WTC11 (cell line): ENCODE results near the gene PRKAR1B. TPM values are rescaled to one million over a fixed set of nuclear protein-coding genes. Genes with fewer than 3 reads are reported as not detected.
A peak's percentile ranks its signal among the peaks of the same experiment; 100 is the strongest.

Experiments used
- ATAC-seq: fragments of 200-7000 bp; cut with Tn5 transposase; 2 replicates; pipeline ENCODE4 v1.10.0; 2021; ENCODE audit warnings: mild to moderate bottlenecking, moderate library complexity
- CTCF ChIA-PET: fragments of 300-600 bp; sonication (Branson Sonifier 250); formaldehyde crosslinking; loops from one replicate; lab custom pipeline; 2021; ENCODE audit warnings: antibody characterized with exemption; lab: Charles Lee
- POLR2A ChIA-PET: fragments of 350-600 bp; sonication (Branson Sonifier 250); formaldehyde crosslinking; loops from one replicate; lab custom pipeline; 2021; ENCODE audit warnings: antibody characterized with exemption; lab: Charles Lee
- DNase-seq: peaks from one replicate; pipeline ENCODE4 v3.0.0; 2021; ENCODE audit warnings: low spot score
- H3K27ac Mint-ChIP-seq: 2 replicates; pipeline ENCODE4 v1.8.0; 2021; ENCODE audit warnings: mixed read lengths
- H3K27me3 Mint-ChIP-seq: 2 replicates; pipeline ENCODE4 v1.8.0; 2021; ENCODE audit warnings: low read depth, mild to moderate bottlenecking, moderate library complexity, mixed read lengths
- H3K36me3 Mint-ChIP-seq: 2 replicates; pipeline ENCODE4 v1.8.0; 2021; ENCODE audit warnings: mixed read lengths
- H3K4me1 Mint-ChIP-seq: 2 replicates; pipeline ENCODE4 v1.8.0; 2022; ENCODE audit warnings: mixed read lengths
- H3K4me3 Mint-ChIP-seq: 2 replicates; pipeline ENCODE4 v1.8.0; 2021; ENCODE audit warnings: mild to moderate bottlenecking, moderate library complexity, mixed read lengths
- H3K9me3 Mint-ChIP-seq: 2 replicates; pipeline ENCODE4 v1.8.0; 2021; ENCODE audit warnings: mixed read lengths
- CREM ChIP-seq: sonication (generic); formaldehyde crosslinking; IDR thresholded peaks from 2 replicates; pipeline ENCODE4 v1.8.1; 2022; ENCODE audit warnings: mild to moderate bottlenecking, missing genetic modification reagents, moderate library complexity
- ELF4 ChIP-seq: sonication (generic); formaldehyde crosslinking; IDR thresholded peaks from 2 replicates; pipeline ENCODE4 v1.8.1; 2022; ENCODE audit warnings: low read depth, mild to moderate bottlenecking, moderate library complexity, missing genetic modification reagents
- EMX1 ChIP-seq: fragments of 250-450 bp; sonication (Bioruptor Pico); IDR thresholded peaks from 2 replicates; pipeline ENCODE4 v1.8.0; 2021; ENCODE audit warnings: mild to moderate bottlenecking
- ESRRA ChIP-seq: sonication (generic); formaldehyde crosslinking; IDR thresholded peaks from 2 replicates; pipeline ENCODE4 v1.8.1; 2022; ENCODE audit warnings: mild to moderate bottlenecking, missing genetic modification reagents, borderline replicate concordance
- JAZF1 ChIP-seq: fragments of 250-450 bp; sonication (Bioruptor Pico); IDR thresholded peaks from 2 replicates; pipeline ENCODE4 v1.9.0; 2021; ENCODE audit warnings: moderate library complexity, mild to moderate bottlenecking, inconsistent platforms
- JUN ChIP-seq: sonication (generic); formaldehyde crosslinking; IDR thresholded peaks from 2 replicates; pipeline ENCODE4 v1.8.0; 2023; ENCODE audit warnings: mild to moderate bottlenecking, missing genetic modification reagents
- NFATC4 ChIP-seq: fragments of 250-450 bp; sonication (Bioruptor Pico); IDR thresholded peaks from 2 replicates; pipeline ENCODE4 v1.9.0; 2021; ENCODE audit warnings: mild to moderate bottlenecking
- NR1H2 ChIP-seq: sonication (generic); formaldehyde crosslinking; IDR thresholded peaks from 2 replicates; pipeline ENCODE4 v1.9.0; 2021; ENCODE audit warnings: mild to moderate bottlenecking, moderate library complexity, missing genetic modification reagents
- NR3C1 ChIP-seq: sonication (generic); formaldehyde crosslinking; conservative IDR thresholded peaks from 2 replicates; pipeline ENCODE4 v1.8.1; 2023; ENCODE audit warnings: low read depth, mild to moderate bottlenecking, missing genetic modification reagents
- PRRX2 ChIP-seq: fragments of 250-450 bp; sonication (Bioruptor Pico); IDR thresholded peaks from 2 replicates; pipeline ENCODE4 v1.8.0; 2021; ENCODE audit warnings: mild to moderate bottlenecking
- SMAD3 ChIP-seq: sonication (generic); formaldehyde crosslinking; IDR thresholded peaks from 2 replicates; pipeline ENCODE4 v1.8.0; 2022; ENCODE audit warnings: missing genetic modification reagents, mild to moderate bottlenecking, borderline replicate concordance
- SMAD4 ChIP-seq: sonication (generic); formaldehyde crosslinking; IDR thresholded peaks from 2 replicates; pipeline ENCODE4 v1.8.0; 2022; ENCODE audit warnings: mild to moderate bottlenecking, missing genetic modification reagents
- TCF7 ChIP-seq: sonication (generic); formaldehyde crosslinking; IDR thresholded peaks from 2 replicates; pipeline ENCODE4 v1.8.0; 2022; ENCODE audit warnings: mild to moderate bottlenecking, low read depth, missing genetic modification reagents, moderate library complexity
- TEAD1 ChIP-seq: sonication (generic); formaldehyde crosslinking; IDR thresholded peaks from 2 replicates; pipeline ENCODE4 v1.8.0; 2022; ENCODE audit warnings: mild to moderate bottlenecking, missing genetic modification reagents
- ZBTB21 ChIP-seq: sonication (generic); formaldehyde crosslinking; IDR thresholded peaks from 2 replicates; pipeline ENCODE4 v1.8.1; 2023; ENCODE audit warnings: mild to moderate bottlenecking, missing genetic modification reagents, borderline replicate concordance
- ZNF219 ChIP-seq: sonication (generic); formaldehyde crosslinking; IDR thresholded peaks from 2 replicates; pipeline ENCODE4 v1.8.0; 2023; ENCODE audit warnings: missing genetic modification reagents, mild to moderate bottlenecking, borderline replicate concordance
- ZNF671 ChIP-seq: fragments of 250-450 bp; sonication (Bioruptor Pico); IDR thresholded peaks from 2 replicates; pipeline ENCODE4 v1.8.0; 2021; ENCODE audit warnings: mild to moderate bottlenecking
- total RNA-seq: library from RNA; stranded (reverse); gene quantifications from 3 replicates; pipeline ENCODE4 v1.2.3, GENCODE V29; 2021
- TF ChIP-seq, protein P1 (sequence below): fragments of 250-450 bp; sonication (Bioruptor Pico); IDR thresholded peaks from 2 replicates; pipeline ENCODE4 v1.9.0; 2021; ENCODE audit warnings: moderate library complexity, mild to moderate bottlenecking, inconsistent platforms, borderline replicate concordance
- TF ChIP-seq, protein P2 (sequence below): sonication (generic); formaldehyde crosslinking; IDR thresholded peaks from 2 replicates; pipeline ENCODE4 v1.8.1; 2023; ENCODE audit warnings: mild to moderate bottlenecking, missing genetic modification reagents
- TF ChIP-seq, protein P3 (sequence below): sonication (generic); formaldehyde crosslinking; IDR thresholded peaks from 2 replicates; pipeline ENCODE4 v1.8.1; 2022; ENCODE audit warnings: mild to moderate bottlenecking, moderate library complexity, missing genetic modification reagents
- TF ChIP-seq, protein P4 (sequence below): sonication (generic); formaldehyde crosslinking; IDR thresholded peaks from 2 replicates; pipeline ENCODE4 v1.8.0; 2022; ENCODE audit warnings: mild to moderate bottlenecking, missing genetic modification reagents
- TF ChIP-seq, protein P5 (sequence below): sonication (generic); formaldehyde crosslinking; conservative IDR thresholded peaks from 2 replicates; pipeline ENCODE4 v1.8.1; 2022; ENCODE audit warnings: mild to moderate bottlenecking, missing genetic modification reagents
- TF ChIP-seq, protein P6 (sequence below): sonication (generic); formaldehyde crosslinking; IDR thresholded peaks from 2 replicates; pipeline ENCODE4 v1.8.1; 2023; ENCODE audit warnings: mild to moderate bottlenecking, missing genetic modification reagents, moderate library complexity
- TF ChIP-seq, protein P7 (sequence below): sonication (generic); formaldehyde crosslinking; IDR thresholded peaks from 2 replicates; pipeline ENCODE4 v1.8.1; 2022; ENCODE audit warnings: low read depth, missing genetic modification reagents, borderline replicate concordance
- TF ChIP-seq, protein P8 (sequence below): sonication (generic); formaldehyde crosslinking; IDR thresholded peaks from 2 replicates; pipeline ENCODE4 v1.8.1; 2022; ENCODE audit warnings: low read depth, mild to moderate bottlenecking, moderate library complexity, missing genetic modification reagents, borderline replicate concordance

The PRKAR1B gene
- total RNA-seq, 1 experiment from 2014 or later = 43.6 TPM

DNA sequence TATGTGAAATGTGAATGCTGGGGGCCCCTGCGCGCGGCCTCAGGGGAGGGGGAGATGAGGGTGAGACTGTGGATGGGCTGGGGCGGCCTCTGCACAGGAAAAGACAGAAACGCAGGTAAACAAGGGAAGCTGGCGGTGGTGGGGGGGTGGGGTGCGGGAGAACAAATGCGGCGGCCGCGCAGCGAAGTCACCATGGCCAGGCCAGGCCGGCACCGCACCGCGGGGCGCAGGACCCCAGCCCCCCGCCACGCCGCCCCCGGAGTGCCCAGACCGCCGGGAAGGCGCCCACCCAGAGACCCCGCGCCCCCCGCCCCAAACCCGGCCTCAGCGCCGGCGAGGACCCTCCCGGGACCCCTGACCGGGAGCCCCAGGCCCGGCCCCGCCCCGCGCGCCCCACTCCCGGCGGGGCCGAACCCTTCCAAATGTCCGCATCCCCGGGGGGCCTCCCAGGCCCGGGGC, 15.1 kb downstream of the PRKAR1B start:
- CTCF ChIA-PET = no interaction called here
- TF ChIP-seq JUN (CRISPR knock-in tag) = no peak
- TF ChIP-seq, protein P1, sequence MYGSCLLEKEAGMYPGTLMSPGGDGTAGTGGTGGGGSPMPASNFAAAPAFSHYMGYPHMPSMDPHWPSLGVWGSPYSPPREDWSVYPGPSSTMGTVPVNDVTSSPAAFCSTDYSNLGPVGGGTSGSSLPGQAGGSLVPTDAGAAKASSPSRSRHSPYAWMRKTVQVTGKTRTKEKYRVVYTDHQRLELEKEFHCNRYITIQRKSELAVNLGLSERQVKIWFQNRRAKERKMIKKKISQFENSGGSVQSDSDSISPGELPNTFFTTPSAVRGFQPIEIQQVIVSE (CRISPR knock-in tag) = no peak
- TF ChIP-seq, protein P2, sequence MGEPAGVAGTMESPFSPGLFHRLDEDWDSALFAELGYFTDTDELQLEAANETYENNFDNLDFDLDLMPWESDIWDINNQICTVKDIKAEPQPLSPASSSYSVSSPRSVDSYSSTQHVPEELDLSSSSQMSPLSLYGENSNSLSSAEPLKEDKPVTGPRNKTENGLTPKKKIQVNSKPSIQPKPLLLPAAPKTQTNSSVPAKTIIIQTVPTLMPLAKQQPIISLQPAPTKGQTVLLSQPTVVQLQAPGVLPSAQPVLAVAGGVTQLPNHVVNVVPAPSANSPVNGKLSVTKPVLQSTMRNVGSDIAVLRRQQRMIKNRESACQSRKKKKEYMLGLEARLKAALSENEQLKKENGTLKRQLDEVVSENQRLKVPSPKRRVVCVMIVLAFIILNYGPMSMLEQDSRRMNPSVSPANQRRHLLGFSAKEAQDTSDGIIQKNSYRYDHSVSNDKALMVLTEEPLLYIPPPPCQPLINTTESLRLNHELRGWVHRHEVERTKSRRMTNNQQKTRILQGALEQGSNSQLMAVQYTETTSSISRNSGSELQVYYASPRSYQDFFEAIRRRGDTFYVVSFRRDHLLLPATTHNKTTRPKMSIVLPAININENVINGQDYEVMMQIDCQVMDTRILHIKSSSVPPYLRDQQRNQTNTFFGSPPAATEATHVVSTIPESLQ (CRISPR knock-in tag) = no peak
- TF ChIP-seq ZBTB21 (CRISPR knock-in tag) = no peak
- TF ChIP-seq NFATC4 (CRISPR knock-in tag) = no peak
- TF ChIP-seq, protein P3, sequence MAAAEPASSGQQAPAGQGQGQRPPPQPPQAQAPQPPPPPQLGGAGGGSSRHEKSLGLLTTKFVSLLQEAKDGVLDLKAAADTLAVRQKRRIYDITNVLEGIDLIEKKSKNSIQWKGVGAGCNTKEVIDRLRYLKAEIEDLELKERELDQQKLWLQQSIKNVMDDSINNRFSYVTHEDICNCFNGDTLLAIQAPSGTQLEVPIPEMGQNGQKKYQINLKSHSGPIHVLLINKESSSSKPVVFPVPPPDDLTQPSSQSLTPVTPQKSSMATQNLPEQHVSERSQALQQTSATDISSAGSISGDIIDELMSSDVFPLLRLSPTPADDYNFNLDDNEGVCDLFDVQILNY (CRISPR knock-in tag) = no peak
- TF ChIP-seq ELF4 (CRISPR knock-in tag) = no peak
- TF ChIP-seq, protein P4, sequence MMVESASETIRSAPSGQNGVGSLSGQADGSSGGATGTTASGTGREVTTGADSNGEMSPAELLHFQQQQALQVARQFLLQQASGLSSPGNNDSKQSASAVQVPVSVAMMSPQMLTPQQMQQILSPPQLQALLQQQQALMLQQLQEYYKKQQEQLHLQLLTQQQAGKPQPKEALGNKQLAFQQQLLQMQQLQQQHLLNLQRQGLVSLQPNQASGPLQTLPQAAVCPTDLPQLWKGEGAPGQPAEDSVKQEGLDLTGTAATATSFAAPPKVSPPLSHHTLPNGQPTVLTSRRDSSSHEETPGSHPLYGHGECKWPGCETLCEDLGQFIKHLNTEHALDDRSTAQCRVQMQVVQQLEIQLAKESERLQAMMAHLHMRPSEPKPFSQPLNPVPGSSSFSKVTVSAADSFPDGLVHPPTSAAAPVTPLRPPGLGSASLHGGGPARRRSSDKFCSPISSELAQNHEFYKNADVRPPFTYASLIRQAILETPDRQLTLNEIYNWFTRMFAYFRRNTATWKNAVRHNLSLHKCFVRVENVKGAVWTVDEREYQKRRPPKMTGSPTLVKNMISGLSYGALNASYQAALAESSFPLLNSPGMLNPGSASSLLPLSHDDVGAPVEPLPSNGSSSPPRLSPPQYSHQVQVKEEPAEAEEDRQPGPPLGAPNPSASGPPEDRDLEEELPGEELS (CRISPR knock-in tag) = no peak
- no peak for TF ChIP-seq SMAD3 (CRISPR knock-in tag)
- TF ChIP-seq EMX1 (CRISPR knock-in tag) = no peak
- TF ChIP-seq TEAD1 (CRISPR knock-in tag) = no peak
- TF ChIP-seq SMAD4 (CRISPR knock-in tag) = no peak
- no peak for TF ChIP-seq CREM (CRISPR knock-in tag)
- no peak for TF ChIP-seq ZNF219 (CRISPR knock-in tag)
- TF ChIP-seq, protein P5, sequence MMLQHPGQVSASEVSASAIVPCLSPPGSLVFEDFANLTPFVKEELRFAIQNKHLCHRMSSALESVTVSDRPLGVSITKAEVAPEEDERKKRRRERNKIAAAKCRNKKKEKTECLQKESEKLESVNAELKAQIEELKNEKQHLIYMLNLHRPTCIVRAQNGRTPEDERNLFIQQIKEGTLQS (CRISPR knock-in tag) = no peak
- no peak for TF ChIP-seq TCF7 (CRISPR knock-in tag)
- TF ChIP-seq NR1H2 (CRISPR knock-in tag) = no peak
- no peak for TF ChIP-seq JAZF1
- TF ChIP-seq, all 79 proteins: peak for 0
- H3K4me3 Mint-ChIP-seq = no peak overlapping the region

DNA sequence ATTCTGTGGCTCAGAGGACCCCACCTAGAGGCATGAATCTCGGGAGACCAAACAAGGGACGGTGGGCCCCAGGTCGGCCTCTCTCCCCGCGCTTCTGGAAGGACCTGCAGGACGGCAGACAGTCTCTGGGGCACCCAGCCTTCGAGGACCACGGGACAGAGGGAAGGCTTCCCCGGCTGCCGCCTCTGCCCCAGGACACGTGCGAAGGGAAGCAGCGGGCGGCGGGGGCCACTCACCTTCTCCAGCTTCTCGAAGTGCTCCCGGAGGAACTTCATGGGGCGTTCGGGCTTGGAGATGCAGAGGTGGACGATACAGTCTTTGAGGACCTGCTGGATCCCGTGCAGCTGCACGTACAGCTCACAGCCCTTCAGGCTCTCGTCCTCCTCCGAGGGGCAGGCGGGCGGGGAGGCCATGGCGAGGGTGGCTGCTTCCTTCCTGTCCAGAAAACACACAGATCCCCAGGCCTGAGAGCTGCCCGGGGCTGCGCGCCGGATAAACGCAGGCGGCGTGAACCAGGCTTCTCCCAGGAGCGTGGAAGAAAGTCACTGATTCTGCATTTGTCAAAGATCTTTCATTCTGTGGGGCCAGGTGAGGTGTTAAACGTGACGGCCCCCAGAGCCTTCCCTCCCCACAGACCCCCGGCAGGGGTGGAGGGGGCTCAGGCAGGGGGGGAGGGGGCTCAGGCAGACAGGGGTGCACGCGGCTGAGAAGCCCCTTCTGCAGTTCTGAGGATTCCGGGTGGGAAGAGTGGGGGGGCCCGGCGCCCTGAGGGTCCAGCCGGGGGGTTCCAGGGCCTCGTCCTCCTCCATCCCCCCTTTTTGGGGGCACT, 15.8 kb downstream of the PRKAR1B start:
- Mint-ChIP-seq H3K4me1 (peaks cover 17% of the 10 kb centered on the region), H3K4me3 (peak overlapping the region; percentile 44), H3K27ac (no peak overlapping the region), H3K9me3 (no peaks in the 10 kb centered on the region), H3K27me3 (no peaks in the 10 kb centered on the region), H3K36me3 (peaks cover 7% of the 10 kb centered on the region; the same call in 1 of the 2 replicates)
- DNase-seq = no peak
- POLR2A ChIA-PET = interaction anchor here (0.6 to 0.7 kb wide), 4 partner anchors 16 to 108 kb away, joined by 3 to 4 read pairs (median 4); partner anchors contain the start of genes DNAAF5 and PRKAR1B
- CTCF ChIA-PET = interaction anchor here (1.3 kb wide), 1 partner anchor 45 kb away, joined by 4 read pairs; no protein-coding TSS in a partner anchor
- ATAC-seq = no peak
- TF ChIP-seq PRRX2 (CRISPR knock-in tag) (no peak), ESRRA (CRISPR knock-in tag) (no peak), NR3C1 (no peak), ZNF671 (CRISPR knock-in tag) (no peak)
- TF ChIP-seq, protein P6, sequence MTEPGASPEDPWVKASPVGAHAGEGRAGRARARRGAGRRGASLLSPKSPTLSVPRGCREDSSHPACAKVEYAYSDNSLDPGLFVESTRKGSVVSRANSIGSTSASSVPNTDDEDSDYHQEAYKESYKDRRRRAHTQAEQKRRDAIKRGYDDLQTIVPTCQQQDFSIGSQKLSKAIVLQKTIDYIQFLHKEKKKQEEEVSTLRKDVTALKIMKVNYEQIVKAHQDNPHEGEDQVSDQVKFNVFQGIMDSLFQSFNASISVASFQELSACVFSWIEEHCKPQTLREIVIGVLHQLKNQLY = no peak
- TF ChIP-seq, protein P7, sequence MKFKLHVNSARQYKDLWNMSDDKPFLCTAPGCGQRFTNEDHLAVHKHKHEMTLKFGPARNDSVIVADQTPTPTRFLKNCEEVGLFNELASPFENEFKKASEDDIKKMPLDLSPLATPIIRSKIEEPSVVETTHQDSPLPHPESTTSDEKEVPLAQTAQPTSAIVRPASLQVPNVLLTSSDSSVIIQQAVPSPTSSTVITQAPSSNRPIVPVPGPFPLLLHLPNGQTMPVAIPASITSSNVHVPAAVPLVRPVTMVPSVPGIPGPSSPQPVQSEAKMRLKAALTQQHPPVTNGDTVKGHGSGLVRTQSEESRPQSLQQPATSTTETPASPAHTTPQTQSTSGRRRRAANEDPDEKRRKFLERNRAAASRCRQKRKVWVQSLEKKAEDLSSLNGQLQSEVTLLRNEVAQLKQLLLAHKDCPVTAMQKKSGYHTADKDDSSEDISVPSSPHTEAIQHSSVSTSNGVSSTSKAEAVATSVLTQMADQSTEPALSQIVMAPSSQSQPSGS (CRISPR knock-in tag) = no peak
- TF ChIP-seq, protein P8, sequence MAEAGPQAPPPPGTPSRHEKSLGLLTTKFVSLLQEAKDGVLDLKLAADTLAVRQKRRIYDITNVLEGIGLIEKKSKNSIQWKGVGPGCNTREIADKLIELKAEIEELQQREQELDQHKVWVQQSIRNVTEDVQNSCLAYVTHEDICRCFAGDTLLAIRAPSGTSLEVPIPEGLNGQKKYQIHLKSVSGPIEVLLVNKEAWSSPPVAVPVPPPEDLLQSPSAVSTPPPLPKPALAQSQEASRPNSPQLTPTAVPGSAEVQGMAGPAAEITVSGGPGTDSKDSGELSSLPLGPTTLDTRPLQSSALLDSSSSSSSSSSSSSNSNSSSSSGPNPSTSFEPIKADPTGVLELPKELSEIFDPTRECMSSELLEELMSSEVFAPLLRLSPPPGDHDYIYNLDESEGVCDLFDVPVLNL (CRISPR knock-in tag) = no peak

More for the DNA sequence above, 15.1 kb downstream of the PRKAR1B start:
- Mint-ChIP-seq H3K27me3 (no peaks in the 10 kb centered on the region), H3K4me1 (peaks cover 17% of the 10 kb centered on the region), H3K27ac (no peak overlapping the region), H3K9me3 (no peaks in the 10 kb centered on the region), H3K36me3 (peaks cover 9% of the 10 kb centered on the region; the same call in 1 of the 2 replicates)
- DNase-seq = no peak
- POLR2A ChIA-PET = interaction anchor here (0.6 to 0.7 kb wide), 2 partner anchors 15 to 21 kb away, joined by 3 to 4 read pairs; partner anchors contain the start of genes DNAAF5 and PRKAR1B
- no peak for ATAC-seq
